Endodermal cell (in vitro differentiated cells): ENCODE data around the gene UPP2. TPM values are rescaled to one million over a fixed set of nuclear protein-coding genes. Genes with fewer than 3 reads are reported as not detected.
A peak's percentile ranks its signal among the peaks of the same experiment; 100 is the strongest.

Experiments
- DNase-seq: peaks from one replicate; pipeline ENCODE4 v3.0.0-alpha.2; 2017
- H3K27ac ChIP-seq: 2 replicates; pipeline ENCODE4 v1.5.1; 2013; ENCODE audit warnings: mild to moderate bottlenecking, low read depth, low read length, moderate library complexity
- H3K27me3 ChIP-seq: 2 replicates; pipeline ENCODE4 v1.6.1; 2013; ENCODE audit warnings: mild to moderate bottlenecking, low read length, moderate library complexity; ENCODE audit not compliant: insufficient read depth, control insufficient read depth, poor library complexity, severe bottlenecking
- H3K36me3 ChIP-seq: 2 replicates; pipeline ENCODE4 v1.7.0; 2013; ENCODE audit warnings: mild to moderate bottlenecking, low read length, moderate library complexity; ENCODE audit not compliant: control insufficient read depth, insufficient read depth
- H3K4me1 ChIP-seq: one replicate; pipeline ENCODE4 v1.7.0; 2013; ENCODE audit warnings: low read length; ENCODE audit not compliant: control insufficient read depth, insufficient read depth
- H3K4me3 ChIP-seq: 2 replicates; pipeline ENCODE4 v1.5.1; 2013; ENCODE audit warnings: mild to moderate bottlenecking, low read length, moderate library complexity
- H3K9ac ChIP-seq: 2 replicates; pipeline ENCODE4 v1.6.1; 2013; ENCODE audit warnings: mild to moderate bottlenecking, low read length, moderate library complexity; ENCODE audit not compliant: poor library complexity, severe bottlenecking; ENCODE audit errors: extremely low read depth
- H3K9me3 ChIP-seq: 2 replicates; pipeline ENCODE4 v1.6.1; 2013; ENCODE audit warnings: mild to moderate bottlenecking, low read length, moderate library complexity; ENCODE audit not compliant: control insufficient read depth
- H3K27ac Mint-ChIP-seq: 2 replicates; pipeline ENCODE4 v1.8.0; 2020; ENCODE audit warnings: mixed read lengths
- H3K27me3 Mint-ChIP-seq: 2 replicates; pipeline ENCODE4 v1.8.0; 2021; ENCODE audit warnings: mild to moderate bottlenecking, mixed read lengths; ENCODE audit not compliant: insufficient read depth
- H3K36me3 Mint-ChIP-seq: 2 replicates; pipeline ENCODE4 v1.8.0; 2020; ENCODE audit warnings: low read depth, mixed read lengths
- H3K4me1 Mint-ChIP-seq: 2 replicates; pipeline ENCODE4 v1.8.0; 2020; ENCODE audit warnings: mixed read lengths
- H3K4me3 Mint-ChIP-seq: 2 replicates; pipeline ENCODE4 v1.8.0; 2020; ENCODE audit warnings: mild to moderate bottlenecking, moderate library complexity, mixed read lengths
- H3K9me3 Mint-ChIP-seq: 2 replicates; pipeline ENCODE4 v1.8.0; 2020; ENCODE audit warnings: mild to moderate bottlenecking, mixed read lengths
- CTCF ChIP-seq: fragments of 200-600 bp; sonication (generic); conservative IDR thresholded peaks from 2 replicates; pipeline ENCODE4 v1.5.0; 2021; ENCODE audit warnings: antibody characterized with exemption, mild to moderate bottlenecking
- WGBS, 2 experiments: methylation state at CpG; one replicate each; pipeline versions ENCODE4 v1.1.5 to v1.1.7; 2013; ENCODE audit warnings: missing lambda C conversion rate in 2 of 2, mixed read lengths in 1 of 2; ENCODE audit not compliant: insufficient coverage in 1 of 2, insufficient read length in 1 of 2; 5-methylcytosine and 5-hydroxymethylcytosine counted together
- total RNA-seq, 2 donors: library from RNA; stranded (reverse); fragmentation: NEBNext Ultra II Directional in 1 of 2; extraction: Animal tissue kit (Norgen Biotek cat#: 25700) in 1 of 2; gene quantifications; 2 replicates in 1 of 2; 3 replicates in 1 of 2; pipeline ENCODE4 v1.2.1, GENCODE V29; 2021

UPP2 gene
- total RNA-seq, 2 donors from 2014 or later = not detected

GRCh38 chr2:158131483-158131912, 29.8 kb downstream of the UPP2 start:
- Mint-ChIP-seq H3K27me3 (peaks cover 2% of the 10 kb centered on the region), H3K4me1 (peaks cover 44% of the 10 kb centered on the region), H3K36me3 (no peaks in the 10 kb centered on the region), H3K9me3 (no peaks in the 10 kb centered on the region), H3K27ac (no peak overlapping the region), H3K4me3 (no peak overlapping the region)
- Histone ChIP-seq H3K36me3 (no peaks in the 10 kb centered on the region), H3K27me3 (no peaks in the 10 kb centered on the region), H3K9me3 (no peaks in the 10 kb centered on the region), H3K4me3 (peak overlapping the region; percentile 37), H3K27ac (no peak overlapping the region), H3K4me1 (peaks cover 21% of the 10 kb centered on the region), H3K9ac (no peak overlapping the region)
- WGBS, 2 experiments = 92% methylated on average over 1 of the region's 1 CpG; no CpG with 5 or more reads in 1 of the 2 experiments
- no peak for DNase-seq
- no peak for TF ChIP-seq CTCF

- no peak overlapping the region for H3K27ac Mint-ChIP-seq
- Histone ChIP-seq H3K36me3 (no peaks in the 10 kb centered on the region), H3K9me3 (no peaks in the 10 kb centered on the region), H3K9ac (no peak overlapping the region), H3K4me3 (no peak overlapping the region), H3K4me1 (peaks cover 19% of the 10 kb centered on the region), H3K27me3 (no peaks in the 10 kb centered on the region), H3K27ac (no peak overlapping the region)
- DNase-seq = no peak
- H3K36me3 Mint-ChIP-seq = no peaks in the 10 kb centered on the region
- no peaks in the 10 kb centered on the region for H3K9me3 Mint-ChIP-seq
- 94 to 96% methylated on average over 5 to 7 of the region's 7 CpGs for WGBS, 2 experiments
- no peak for TF ChIP-seq CTCF
- H3K27me3 Mint-ChIP-seq = peaks cover 3% of the 10 kb centered on the region
- peaks cover 42% of the 10 kb centered on the region for H3K4me1 Mint-ChIP-seq
- H3K4me3 Mint-ChIP-seq = no peak overlapping the region
Measured at GRCh38 chr2:158131919-158132566, 30.4 kb downstream of the UPP2 start.

- DNase-seq = no peak
- TF ChIP-seq CTCF = no peak
- Histone ChIP-seq H3K27ac (no peak overlapping the region), H3K27me3 (no peaks in the 10 kb centered on the region), H3K9ac (no peak overlapping the region), H3K9me3 (no peaks in the 10 kb centered on the region), H3K36me3 (no peaks in the 10 kb centered on the region), H3K4me3 (no peak overlapping the region), H3K4me1 (peaks cover 11% of the 10 kb centered on the region)
- Mint-ChIP-seq H3K4me3 (no peak overlapping the region), H3K4me1 (peaks cover 24% of the 10 kb centered on the region), H3K27me3 (peaks cover 10% of the 10 kb centered on the region), H3K9me3 (no peaks in the 10 kb centered on the region), H3K36me3 (no peaks in the 10 kb centered on the region), H3K27ac (no peak overlapping the region)
- WGBS, 2 experiments = 98 to 100% methylated on average over 2 to 4 of the region's 4 CpGs
Measured at GRCh38 chr2:158134055-158134454, 32.4 kb downstream of the UPP2 start.
